ENCODE data around the gene PROB1. TPM values are rescaled to one million over a fixed set of nuclear protein-coding genes. Genes with fewer than 3 reads are reported as not detected.

Gene PROB1
- total and polyA plus RNA-seq, 2 of the 13 experiments (the other 11 are each of a cell fraction or from before 2014, with no cell fraction given), result 0.69 to 1.1 TPM

DNA sequence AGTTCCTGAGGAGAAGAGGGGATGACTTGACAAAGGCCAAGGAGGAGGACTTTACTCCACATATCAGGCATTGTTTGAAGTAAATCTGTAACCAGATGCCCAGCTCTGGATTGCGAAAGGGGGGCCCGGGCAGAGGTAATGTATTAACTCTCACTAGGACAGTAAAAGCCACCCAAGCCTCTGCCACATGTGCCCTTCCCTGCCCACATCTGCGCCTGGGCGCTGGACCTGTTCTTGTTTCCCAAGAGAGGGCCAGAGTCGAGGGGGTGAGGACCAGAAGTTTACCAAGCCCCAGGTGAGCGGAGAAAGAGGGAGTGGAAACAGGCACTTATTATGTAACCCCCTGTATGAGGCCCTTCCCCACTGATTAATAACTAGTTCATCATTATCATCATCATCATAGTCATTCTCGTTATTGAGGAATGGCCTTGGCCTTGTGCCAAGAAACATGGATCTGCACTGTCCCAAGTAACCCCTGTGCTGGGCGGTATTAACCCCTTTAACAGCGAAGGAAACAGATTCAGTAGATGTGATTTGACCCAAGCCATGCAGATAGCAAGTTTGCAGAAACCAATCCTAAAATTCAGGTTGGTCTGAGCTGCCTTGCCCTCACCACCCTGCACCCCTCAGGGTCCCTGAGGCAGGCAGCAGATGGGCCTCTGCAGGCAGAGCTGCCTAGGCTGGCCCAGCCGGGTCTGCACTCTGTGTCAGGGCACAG, 11.5 kb downstream of the PROB1 start, which contains the start of gene SLC23A1 (continued):
- TF ChIP-seq, protein P1, sequence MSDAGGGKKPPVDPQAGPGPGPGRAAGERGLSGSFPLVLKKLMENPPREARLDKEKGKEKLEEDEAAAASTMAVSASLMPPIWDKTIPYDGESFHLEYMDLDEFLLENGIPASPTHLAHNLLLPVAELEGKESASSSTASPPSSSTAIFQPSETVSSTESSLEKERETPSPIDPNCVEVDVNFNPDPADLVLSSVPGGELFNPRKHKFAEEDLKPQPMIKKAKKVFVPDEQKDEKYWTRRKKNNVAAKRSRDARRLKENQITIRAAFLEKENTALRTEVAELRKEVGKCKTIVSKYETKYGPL (CRISPR knock-in tag; IDR thresholded peaks at IDR 0.05), result no peak; the same call in 1 of the 2 replicates
- TF ChIP-seq JUND (CRISPR knock-in tag; IDR thresholded peaks at IDR 0.05), result no peak
- TF ChIP-seq NR2F6 (IDR thresholded peaks at IDR 0.05), result no peak
- TF ChIP-seq NR2F6 (CRISPR knock-in tag; IDR thresholded peaks at IDR 0.05), result peak; percentile 41; the same call in 1 of the 2 replicates
- TF ChIP-seq, protein P2, sequence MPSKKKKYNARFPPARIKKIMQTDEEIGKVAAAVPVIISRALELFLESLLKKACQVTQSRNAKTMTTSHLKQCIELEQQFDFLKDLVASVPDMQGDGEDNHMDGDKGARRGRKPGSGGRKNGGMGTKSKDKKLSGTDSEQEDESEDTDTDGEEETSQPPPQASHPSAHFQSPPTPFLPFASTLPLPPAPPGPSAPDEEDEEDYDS (CRISPR knock-in tag; IDR thresholded peaks at IDR 0.05), result peak; percentile 21; the same call in 1 of the 2 replicates
- TF ChIP-seq ZNF713 (CRISPR knock-in tag; IDR thresholded peaks at IDR 0.05), result no peak
- no peak for TF ChIP-seq ZNF317 (CRISPR knock-in tag; IDR thresholded peaks at IDR 0.05)
- no peak for TF ChIP-seq ZNF501 (CRISPR knock-in tag; IDR thresholded peaks at IDR 0.05)
- TF ChIP-seq, protein P3, sequence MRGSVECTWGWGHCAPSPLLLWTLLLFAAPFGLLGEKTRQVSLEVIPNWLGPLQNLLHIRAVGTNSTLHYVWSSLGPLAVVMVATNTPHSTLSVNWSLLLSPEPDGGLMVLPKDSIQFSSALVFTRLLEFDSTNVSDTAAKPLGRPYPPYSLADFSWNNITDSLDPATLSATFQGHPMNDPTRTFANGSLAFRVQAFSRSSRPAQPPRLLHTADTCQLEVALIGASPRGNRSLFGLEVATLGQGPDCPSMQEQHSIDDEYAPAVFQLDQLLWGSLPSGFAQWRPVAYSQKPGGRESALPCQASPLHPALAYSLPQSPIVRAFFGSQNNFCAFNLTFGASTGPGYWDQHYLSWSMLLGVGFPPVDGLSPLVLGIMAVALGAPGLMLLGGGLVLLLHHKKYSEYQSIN (CRISPR knock-in tag; IDR thresholded peaks at IDR 0.05; ENCODE audit: borderline replicate concordance), result no peak
- TF ChIP-seq IKZF4 (CRISPR knock-in tag; IDR thresholded peaks at IDR 0.05; ENCODE audit: borderline replicate concordance, low read depth, not compliant biosample characterization), result no peak
- no peak for TF ChIP-seq ARID2 (CRISPR knock-in tag; IDR thresholded peaks at IDR 0.05; ENCODE audit: borderline replicate concordance)
- no peak for TF ChIP-seq TCF12 (IDR thresholded peaks at IDR 0.05)
- TF ChIP-seq TCF12 (CRISPR knock-in tag; IDR thresholded peaks at IDR 0.05), result no peak
- TF ChIP-seq ZNF703 (CRISPR knock-in tag; IDR thresholded peaks at IDR 0.05; ENCODE audit: borderline replicate concordance), result no peak
- TF ChIP-seq, protein P4, sequence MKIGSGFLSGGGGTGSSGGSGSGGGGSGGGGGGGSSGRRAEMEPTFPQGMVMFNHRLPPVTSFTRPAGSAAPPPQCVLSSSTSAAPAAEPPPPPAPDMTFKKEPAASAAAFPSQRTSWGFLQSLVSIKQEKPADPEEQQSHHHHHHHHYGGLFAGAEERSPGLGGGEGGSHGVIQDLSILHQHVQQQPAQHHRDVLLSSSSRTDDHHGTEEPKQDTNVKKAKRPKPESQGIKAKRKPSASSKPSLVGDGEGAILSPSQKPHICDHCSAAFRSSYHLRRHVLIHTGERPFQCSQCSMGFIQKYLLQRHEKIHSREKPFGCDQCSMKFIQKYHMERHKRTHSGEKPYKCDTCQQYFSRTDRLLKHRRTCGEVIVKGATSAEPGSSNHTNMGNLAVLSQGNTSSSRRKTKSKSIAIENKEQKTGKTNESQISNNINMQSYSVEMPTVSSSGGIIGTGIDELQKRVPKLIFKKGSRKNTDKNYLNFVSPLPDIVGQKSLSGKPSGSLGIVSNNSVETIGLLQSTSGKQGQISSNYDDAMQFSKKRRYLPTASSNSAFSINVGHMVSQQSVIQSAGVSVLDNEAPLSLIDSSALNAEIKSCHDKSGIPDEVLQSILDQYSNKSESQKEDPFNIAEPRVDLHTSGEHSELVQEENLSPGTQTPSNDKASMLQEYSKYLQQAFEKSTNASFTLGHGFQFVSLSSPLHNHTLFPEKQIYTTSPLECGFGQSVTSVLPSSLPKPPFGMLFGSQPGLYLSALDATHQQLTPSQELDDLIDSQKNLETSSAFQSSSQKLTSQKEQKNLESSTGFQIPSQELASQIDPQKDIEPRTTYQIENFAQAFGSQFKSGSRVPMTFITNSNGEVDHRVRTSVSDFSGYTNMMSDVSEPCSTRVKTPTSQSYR (CRISPR knock-in tag; IDR thresholded peaks at IDR 0.05; ENCODE audit: borderline replicate concordance), result no peak
- TF ChIP-seq, protein P5, sequence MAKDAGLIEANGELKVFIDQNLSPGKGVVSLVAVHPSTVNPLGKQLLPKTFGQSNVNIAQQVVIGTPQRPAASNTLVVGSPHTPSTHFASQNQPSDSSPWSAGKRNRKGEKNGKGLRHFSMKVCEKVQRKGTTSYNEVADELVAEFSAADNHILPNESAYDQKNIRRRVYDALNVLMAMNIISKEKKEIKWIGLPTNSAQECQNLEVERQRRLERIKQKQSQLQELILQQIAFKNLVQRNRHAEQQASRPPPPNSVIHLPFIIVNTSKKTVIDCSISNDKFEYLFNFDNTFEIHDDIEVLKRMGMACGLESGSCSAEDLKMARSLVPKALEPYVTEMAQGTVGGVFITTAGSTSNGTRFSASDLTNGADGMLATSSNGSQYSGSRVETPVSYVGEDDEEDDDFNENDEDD (CRISPR knock-in tag; IDR thresholded peaks at IDR 0.05; ENCODE audit: borderline replicate concordance), result no peak
- TF ChIP-seq POLR2A (IDR thresholded peaks at IDR 0.05; ENCODE audit: insufficient read depth in 1 of 2, low read depth in 2 of 2, low read length in 2 of 2), result peak in 1 of 2 experiments; percentile 50; a peak in 2 of 4 replicates
